Duodenal mucosa (tissue), 2 donors: Measurements from ENCODE around the gene ATRNL1.
A peak's percentile ranks its signal among the peaks of the same experiment; 100 is the strongest.
"Not testable (repeated sequence)": the region's sequence is repeated elsewhere in the genome, so short reads cannot be mapped to it uniquely, and the experiment has no call there.

Experiments
- H3K27ac ChIP-seq: one replicate; pipeline ENCODE4 v1.7.0; 2013; ENCODE audit warnings: low read depth, low read length
- H3K27me3 ChIP-seq, 2 donors: one replicate each; pipeline ENCODE4 v1.7.0; 2013; ENCODE audit warnings: low read length in 2 of 2, control low read depth in 1 of 2; ENCODE audit not compliant: insufficient read depth in 2 of 2, control insufficient read depth in 1 of 2
- H3K36me3 ChIP-seq, 2 donors: one replicate each; pipeline ENCODE4 v1.7.0; 2013; ENCODE audit warnings: low read length in 2 of 2, control low read depth in 1 of 2; ENCODE audit not compliant: insufficient read depth in 2 of 2, control insufficient read depth in 1 of 2
- H3K4me1 ChIP-seq, 2 donors: one replicate each; pipeline ENCODE4 v1.7.0; 2013; ENCODE audit warnings: low read length in 2 of 2, control low read depth in 1 of 2; ENCODE audit not compliant: insufficient read depth in 2 of 2, control insufficient read depth in 1 of 2
- H3K4me3 ChIP-seq, 2 donors: one replicate each; pipeline ENCODE4 v1.7.0; 2013; ENCODE audit warnings: low read length in 2 of 2, low read depth in 1 of 2
- H3K9ac ChIP-seq, 2 donors: one replicate each; pipeline ENCODE4 v1.7.0; 2013; ENCODE audit warnings: low read length in 2 of 2, low read depth in 1 of 2
- H3K9me3 ChIP-seq, 2 donors: one replicate each; pipeline ENCODE4 v1.7.0; 2013; ENCODE audit warnings: low read length in 2 of 2, control low read depth in 1 of 2; ENCODE audit not compliant: control insufficient read depth in 1 of 2

The ATRNL1 gene

DNA sequence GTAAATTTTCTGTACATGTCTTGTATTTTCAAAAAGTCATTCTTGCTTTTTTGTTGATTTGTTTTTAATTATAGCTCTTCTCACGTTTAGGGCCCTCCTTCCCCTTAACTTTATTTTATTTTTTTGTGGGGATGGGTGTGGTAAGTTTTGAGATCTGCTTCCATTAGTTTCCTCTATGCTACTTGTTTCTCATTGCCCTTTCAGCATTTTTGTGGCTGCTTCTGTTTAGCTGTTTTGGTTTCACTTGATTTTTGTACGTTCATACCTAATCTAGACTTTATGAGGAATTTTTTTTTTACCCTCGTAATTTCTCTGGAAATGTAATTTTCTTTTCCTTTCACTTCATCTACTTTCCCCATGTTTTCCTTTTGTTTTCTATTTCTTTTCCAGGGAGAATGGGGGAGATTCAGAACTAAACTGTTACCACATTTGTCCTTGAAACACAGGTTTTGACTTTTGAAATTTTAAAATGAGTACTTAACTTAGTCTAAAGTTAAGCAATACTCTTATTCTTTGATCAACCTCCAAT lies 80.8 kb downstream of the ATRNL1 start:
- no peaks in the 10 kb centered on the region for H3K27me3 ChIP-seq
- H3K9me3 ChIP-seq = no peaks in the 10 kb centered on the region
- no peaks in the 10 kb centered on the region for H3K4me1 ChIP-seq
- no peak overlapping the region for H3K4me3 ChIP-seq
- H3K9ac ChIP-seq = no peak overlapping the region
- H3K36me3 ChIP-seq = no peaks in the 10 kb centered on the region
- H3K27ac ChIP-seq = no peak overlapping the region

DNA sequence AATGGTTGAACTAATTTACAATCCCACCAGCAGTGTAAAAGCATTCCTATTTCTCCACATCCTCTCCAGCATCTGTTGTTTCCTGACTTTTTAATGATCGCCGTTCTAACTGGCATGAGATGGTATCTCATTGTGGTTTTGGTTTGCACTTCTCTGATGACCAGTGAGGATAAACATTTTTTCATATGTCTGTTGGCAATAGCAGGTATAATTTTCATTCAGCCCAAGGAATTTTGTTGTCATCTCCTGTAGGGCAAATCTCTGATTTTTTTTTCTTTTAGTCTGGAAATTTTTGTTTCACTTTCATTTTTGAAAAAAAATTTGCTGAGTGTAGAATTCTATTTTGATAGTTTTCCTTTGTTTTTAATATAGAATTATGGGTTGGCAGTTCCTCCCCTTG lies 114.1 kb downstream of the ATRNL1 start:
- not testable (repeated sequence) for H3K36me3 ChIP-seq, H3K9ac ChIP-seq, H3K9me3 ChIP-seq, H3K27me3 ChIP-seq, H3K4me1 ChIP-seq, H3K27ac ChIP-seq
- H3K4me3 ChIP-seq = peak overlapping the region in 1 of 2 donors; percentile 22

DNA sequence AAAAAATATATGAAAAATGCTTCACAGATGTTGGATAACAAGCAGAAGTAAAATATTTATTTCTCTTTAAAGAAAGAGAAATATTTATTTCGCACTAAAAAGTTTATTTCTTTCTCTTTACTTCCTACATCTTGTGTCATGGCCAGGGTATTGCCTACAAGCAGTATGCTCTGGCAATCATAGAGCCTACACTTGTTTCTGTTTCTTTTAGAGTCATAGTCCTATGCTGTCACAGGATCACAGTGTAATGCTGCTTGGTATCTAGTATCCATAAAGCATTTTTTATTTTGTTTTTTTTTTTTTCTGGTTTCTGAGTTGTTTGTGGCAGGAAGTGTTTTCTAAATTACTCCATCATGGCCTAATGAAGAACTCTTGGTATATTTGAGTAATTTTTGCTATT lies 116.0 kb downstream of the ATRNL1 start:
- Histone ChIP-seq H3K27me3 (no peaks in the 10 kb centered on the region), H3K4me3 (no peak overlapping the region), H3K27ac (no peak overlapping the region), H3K9me3 (no peaks in the 10 kb centered on the region), H3K9ac (no peak overlapping the region), H3K4me1 (no peaks in the 10 kb centered on the region), H3K36me3 (no peaks in the 10 kb centered on the region)

DNA sequence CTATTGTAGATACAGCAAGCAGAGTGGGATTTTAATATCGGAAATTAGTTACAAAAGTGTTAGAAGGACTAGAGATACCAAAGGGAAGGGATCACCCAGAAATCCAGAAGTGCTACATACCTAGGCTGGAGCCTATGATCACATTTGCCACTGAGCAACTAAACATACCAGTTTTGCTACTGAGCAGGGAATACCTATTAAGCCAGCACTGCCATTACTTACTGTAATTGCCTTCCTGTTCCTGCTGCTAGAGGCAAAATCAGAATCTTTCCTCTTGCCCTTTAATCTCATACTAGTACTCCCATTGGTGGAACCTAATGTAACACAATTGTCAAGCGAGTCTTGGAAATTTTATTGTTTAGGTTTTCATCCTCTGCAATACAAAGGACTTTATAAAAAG lies 121.7 kb downstream of the ATRNL1 start:
- Histone ChIP-seq H3K9me3 (no peaks in the 10 kb centered on the region), H3K27me3 (no peaks in the 10 kb centered on the region), H3K27ac (no peak overlapping the region), H3K4me3 (no peak overlapping the region), H3K36me3 (no peaks in the 10 kb centered on the region), H3K9ac (no peak overlapping the region), H3K4me1 (no peaks in the 10 kb centered on the region)

DNA sequence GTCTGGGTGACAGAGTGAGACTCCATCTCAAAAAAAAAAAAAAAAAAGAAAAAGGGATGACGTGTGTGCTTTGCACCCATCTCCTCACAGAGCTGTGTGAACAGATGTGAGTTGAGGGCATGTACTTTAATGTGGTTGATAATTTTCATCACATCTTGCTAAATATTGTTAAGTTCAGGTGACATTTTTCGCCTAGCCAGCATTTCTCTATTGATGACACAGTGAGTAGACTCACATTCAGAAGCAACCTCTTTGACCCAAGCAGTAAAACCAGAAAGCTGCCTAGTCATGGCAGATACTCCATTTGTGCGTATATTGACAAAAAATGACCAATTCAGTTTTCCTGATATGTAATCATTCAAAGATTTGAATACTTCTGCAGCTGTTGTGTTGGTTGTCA lies 126.0 kb downstream of the ATRNL1 start:
- Histone ChIP-seq H3K4me1 (no peaks in the 10 kb centered on the region), H3K27me3 (no peaks in the 10 kb centered on the region), H3K9me3 (no peaks in the 10 kb centered on the region), H3K27ac (no peak overlapping the region), H3K4me3 (no peak overlapping the region), H3K9ac (no peak overlapping the region), H3K36me3 (no peaks in the 10 kb centered on the region)

DNA sequence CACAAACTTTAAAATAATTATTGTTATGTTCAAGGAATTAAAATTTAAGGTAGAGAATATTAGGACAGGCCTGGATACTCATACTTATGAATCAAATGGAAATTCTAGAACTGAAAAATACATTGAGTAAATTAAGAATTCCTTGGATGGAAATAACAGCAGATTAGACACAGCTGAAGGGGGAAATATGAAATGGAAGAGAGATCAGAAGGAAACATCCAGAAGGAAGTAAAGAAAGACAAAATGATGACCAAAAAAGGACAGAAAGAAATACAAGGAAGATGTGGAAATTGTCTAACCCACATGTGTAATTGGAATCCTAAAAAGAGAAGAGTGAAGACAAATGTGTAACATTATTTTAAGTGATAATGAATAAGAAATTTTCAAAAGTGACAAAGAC lies 128.9 kb downstream of the ATRNL1 start:
- Histone ChIP-seq H3K4me3 (no peak overlapping the region), H3K9me3 (no peaks in the 10 kb centered on the region), H3K27ac (no peak overlapping the region), H3K9ac (no peak overlapping the region), H3K27me3 (no peaks in the 10 kb centered on the region), H3K36me3 (no peaks in the 10 kb centered on the region), H3K4me1 (no peaks in the 10 kb centered on the region)

DNA sequence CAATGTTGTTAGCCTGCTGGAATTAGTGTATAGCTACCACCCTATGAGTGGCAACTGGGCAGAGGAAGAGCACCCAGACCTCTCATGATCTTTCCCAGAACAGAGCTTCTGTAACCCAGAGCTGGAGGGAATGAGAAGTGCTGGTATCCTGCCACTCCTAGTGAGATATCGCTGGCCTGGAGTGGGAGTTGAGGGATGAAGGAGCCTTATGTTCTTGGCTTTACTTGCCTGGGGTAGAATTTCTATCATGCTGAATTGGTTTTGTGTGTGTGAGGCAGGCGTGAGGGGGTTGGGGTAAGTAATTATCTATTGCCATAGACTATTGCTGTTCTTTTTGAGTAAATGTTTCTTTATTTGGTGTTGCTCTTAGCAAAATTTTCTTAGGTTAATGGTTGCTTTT lies 146.6 kb downstream of the ATRNL1 start:
- Histone ChIP-seq H3K4me1 (no peaks in the 10 kb centered on the region), H3K4me3 (no peak overlapping the region), H3K36me3 (no peaks in the 10 kb centered on the region), H3K9ac (no peak overlapping the region), H3K27me3 (no peaks in the 10 kb centered on the region), H3K27ac (no peak overlapping the region), H3K9me3 (no peaks in the 10 kb centered on the region)

DNA sequence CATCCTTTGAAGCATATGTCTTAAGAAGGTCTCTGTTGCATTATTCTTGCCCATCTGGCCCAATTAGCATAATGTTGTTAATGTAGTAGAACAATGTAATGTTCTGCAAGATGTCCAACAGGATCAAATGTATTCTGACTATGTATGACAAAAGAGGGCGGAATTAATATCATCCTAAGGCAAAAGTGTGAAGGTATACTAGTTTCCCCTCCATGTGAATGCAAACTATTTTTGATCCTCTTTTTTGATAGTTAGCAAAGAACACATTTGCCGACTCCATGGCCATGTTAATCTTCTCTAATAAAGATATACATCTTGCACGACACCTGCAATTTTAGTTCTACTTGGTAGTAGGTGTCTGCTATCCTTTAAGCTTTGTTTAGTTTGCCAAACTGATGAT lies 157.6 kb downstream of the ATRNL1 start:
- no peaks in the 10 kb centered on the region for H3K4me1 ChIP-seq
- no peaks in the 10 kb centered on the region for H3K36me3 ChIP-seq
- no peak overlapping the region for H3K9ac ChIP-seq
- H3K27ac ChIP-seq = no peak overlapping the region
- no peaks in the 10 kb centered on the region for H3K9me3 ChIP-seq
- no peaks in the 10 kb centered on the region for H3K27me3 ChIP-seq
- no peak overlapping the region for H3K4me3 ChIP-seq

DNA sequence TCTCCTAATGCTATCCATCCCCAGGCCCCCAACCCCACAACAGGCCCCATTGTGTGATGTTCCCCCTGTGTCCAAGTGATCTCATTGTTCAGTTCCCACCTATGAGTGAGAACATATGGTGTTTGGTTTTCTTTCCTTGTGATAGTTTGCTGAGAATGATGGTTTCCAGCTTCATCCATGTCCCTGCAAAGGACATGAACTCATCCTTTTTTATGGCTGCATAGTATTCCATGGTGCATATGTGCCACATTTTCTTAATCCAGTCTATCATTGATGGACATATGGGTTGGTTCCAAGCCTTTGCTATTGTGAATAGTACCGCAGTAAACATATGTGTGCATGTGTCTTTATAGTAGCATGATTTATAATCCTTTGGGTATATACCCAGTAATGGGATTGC lies 160.6 kb downstream of the ATRNL1 start:
- not testable (repeated sequence) for H3K9ac ChIP-seq, H3K4me1 ChIP-seq, H3K9me3 ChIP-seq, H3K27me3 ChIP-seq, H3K36me3 ChIP-seq, H3K27ac ChIP-seq, H3K4me3 ChIP-seq

DNA sequence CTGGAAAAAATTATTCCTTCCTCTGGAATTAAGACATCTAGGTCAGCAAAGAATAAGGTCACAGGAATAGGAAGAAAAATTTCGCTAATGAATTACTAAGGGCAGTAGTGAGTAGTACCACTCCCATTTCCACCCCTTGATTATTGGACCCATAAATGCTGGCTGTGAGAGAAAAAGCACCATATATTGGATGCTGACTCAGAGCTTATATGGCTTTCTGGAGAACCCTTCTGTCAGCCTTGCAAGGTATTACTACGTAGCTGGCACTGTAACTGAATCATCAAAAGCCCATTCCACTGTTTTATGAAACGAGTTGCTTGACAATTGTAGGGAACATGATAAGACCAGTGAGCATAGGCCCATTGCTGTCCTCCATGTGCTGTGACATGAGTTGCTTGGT lies 179.3 kb downstream of the ATRNL1 start:
- Histone ChIP-seq H3K27ac (no peak overlapping the region), H3K9me3 (no peaks in the 10 kb centered on the region), H3K4me3 (no peak overlapping the region), H3K9ac (no peak overlapping the region), H3K27me3 (no peaks in the 10 kb centered on the region), H3K4me1 (no peaks in the 10 kb centered on the region), H3K36me3 (no peaks in the 10 kb centered on the region)

DNA sequence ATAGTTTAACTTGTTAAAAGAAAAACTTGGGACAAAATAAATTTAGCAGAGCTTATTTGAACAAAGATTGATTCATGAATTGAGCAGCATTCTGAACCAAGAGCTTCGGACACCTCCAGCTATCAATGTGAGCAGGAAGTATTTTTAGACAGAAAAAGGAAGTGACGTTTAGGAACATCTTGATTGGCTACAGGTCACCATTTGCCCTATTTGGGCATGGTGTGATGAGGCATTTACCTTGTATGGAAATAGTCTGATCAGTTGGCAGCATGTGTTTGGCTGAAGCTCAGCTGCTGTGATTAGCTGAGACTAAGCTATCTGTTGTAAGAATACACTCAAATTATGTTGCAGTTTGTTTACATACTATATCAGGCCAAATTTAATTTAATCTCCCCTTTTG lies 185.1 kb downstream of the ATRNL1 start:
- no peak overlapping the region for H3K9ac ChIP-seq
- H3K27ac ChIP-seq = no peak overlapping the region
- no peak overlapping the region for H3K4me3 ChIP-seq
- no peaks in the 10 kb centered on the region for H3K27me3 ChIP-seq
- H3K36me3 ChIP-seq = no peaks in the 10 kb centered on the region
- no peaks in the 10 kb centered on the region for H3K4me1 ChIP-seq
- no peaks in the 10 kb centered on the region for H3K9me3 ChIP-seq
